ENCODE results near the gene CNIH2. TPM values are rescaled to one million over a fixed set of nuclear protein-coding genes. Genes with fewer than 3 reads are reported as not detected.

Gene CNIH2
- total RNA-seq, 2 experiments from 2014 or later: 0.96 to 2.0 TPM

DNA sequence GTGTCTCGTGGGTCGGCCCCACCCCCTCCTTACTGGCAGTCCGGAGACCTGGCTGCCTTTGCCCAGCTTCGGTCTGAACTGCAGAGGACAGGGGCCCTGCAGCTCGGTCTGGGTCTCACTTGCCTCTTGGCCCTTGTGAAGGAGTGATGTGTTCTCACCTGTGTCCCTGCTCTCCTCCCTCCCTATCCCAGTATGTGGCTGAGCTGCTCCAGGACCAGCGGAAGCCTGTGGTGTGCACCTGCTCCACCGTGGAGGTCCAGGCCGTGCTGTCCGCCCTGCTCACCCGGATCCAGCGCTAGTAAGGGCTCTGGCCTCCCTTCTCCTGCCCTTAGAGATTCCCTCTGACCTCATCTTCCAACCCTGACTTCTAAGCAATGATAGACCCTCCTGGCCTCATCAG is 45.2 kb upstream of the CNIH2 start:
- intact Hi-C loops (cut with micrococcal nuclease): no loop called here
- Mint-ChIP-seq H3K27ac (no peak overlapping the region), H3K9me3 (no peaks in the 10 kb centered on the region), H3K4me3 (no peak overlapping the region), H3K4me1 (ENCODE audit: low read depth) (no peaks in the 10 kb centered on the region), H3K36me3 (ENCODE audit: low read depth) (peaks cover 22% of the 10 kb centered on the region), H3K27me3 (no peaks in the 10 kb centered on the region)
- DNase-seq (no peak), ATAC-seq (no peak)
- TF ChIP-seq, protein P1, sequence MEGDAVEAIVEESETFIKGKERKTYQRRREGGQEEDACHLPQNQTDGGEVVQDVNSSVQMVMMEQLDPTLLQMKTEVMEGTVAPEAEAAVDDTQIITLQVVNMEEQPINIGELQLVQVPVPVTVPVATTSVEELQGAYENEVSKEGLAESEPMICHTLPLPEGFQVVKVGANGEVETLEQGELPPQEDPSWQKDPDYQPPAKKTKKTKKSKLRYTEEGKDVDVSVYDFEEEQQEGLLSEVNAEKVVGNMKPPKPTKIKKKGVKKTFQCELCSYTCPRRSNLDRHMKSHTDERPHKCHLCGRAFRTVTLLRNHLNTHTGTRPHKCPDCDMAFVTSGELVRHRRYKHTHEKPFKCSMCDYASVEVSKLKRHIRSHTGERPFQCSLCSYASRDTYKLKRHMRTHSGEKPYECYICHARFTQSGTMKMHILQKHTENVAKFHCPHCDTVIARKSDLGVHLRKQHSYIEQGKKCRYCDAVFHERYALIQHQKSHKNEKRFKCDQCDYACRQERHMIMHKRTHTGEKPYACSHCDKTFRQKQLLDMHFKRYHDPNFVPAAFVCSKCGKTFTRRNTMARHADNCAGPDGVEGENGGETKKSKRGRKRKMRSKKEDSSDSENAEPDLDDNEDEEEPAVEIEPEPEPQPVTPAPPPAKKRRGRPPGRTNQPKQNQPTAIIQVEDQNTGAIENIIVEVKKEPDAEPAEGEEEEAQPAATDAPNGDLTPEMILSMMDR (IDR thresholded peaks at IDR 0.05): no peak
- CTCF ChIA-PET: no interaction called here
- POLR2A ChIA-PET: no interaction called here

DNA sequence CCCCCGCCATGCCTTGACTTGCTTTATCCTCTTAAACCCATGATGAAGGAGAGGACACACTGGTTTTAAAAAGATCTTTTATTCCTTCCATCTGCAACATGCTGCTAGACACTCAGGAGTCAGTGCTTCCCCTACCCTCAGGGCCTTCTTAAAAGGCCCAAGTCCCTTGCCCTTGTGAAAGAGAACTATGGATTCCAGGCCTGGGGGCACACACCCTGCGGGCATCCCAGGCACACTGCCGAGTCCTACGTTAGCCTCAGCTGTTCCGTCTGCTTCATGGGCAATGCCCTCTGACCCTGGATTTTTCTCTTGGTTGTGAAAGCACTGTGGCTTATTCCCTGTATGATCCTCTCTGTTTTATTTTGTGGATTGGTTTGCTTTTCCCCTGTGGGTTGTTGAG is 44.7 kb upstream of the CNIH2 start:
- Mint-ChIP-seq H3K27ac (no peak overlapping the region), H3K4me3 (no peak overlapping the region), H3K9me3 (no peaks in the 10 kb centered on the region), H3K36me3 (ENCODE audit: low read depth) (peaks cover 22% of the 10 kb centered on the region), H3K27me3 (no peaks in the 10 kb centered on the region), H3K4me1 (ENCODE audit: low read depth) (no peaks in the 10 kb centered on the region)
- DNase-seq (no peak), ATAC-seq (no peak)
- ChIA-PET CTCF (no interaction called here), POLR2A (interaction anchor here (0.7 to 1.2 kb wide), 4 partner anchors 9 to 1979 kb away, joined by 3 read pairs; no protein-coding TSS in a partner anchor)
- intact Hi-C loops (cut with micrococcal nuclease): no loop called here
- TF ChIP-seq, protein P1 (IDR thresholded peaks at IDR 0.05): no peak

DNA sequence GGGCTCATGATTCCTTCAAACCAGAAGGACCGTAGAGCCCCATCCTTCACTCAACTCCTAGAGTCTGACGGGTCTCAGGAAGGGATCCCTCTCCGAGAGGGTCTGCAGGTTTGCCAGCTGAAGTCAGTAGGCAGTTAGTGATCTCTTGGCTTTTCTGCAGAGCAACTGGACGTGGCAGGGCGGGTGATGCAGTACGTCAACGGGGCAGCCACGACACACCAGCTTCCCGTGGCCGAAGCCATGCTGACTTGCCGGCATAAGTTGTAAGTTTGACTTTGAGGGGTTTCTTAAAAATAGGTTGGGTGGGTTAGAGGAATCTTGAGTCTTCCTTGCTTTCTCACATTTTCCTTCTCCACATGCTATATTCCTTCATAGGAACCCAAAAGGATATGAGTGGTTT is 42.8 kb upstream of the CNIH2 start:
- intact Hi-C loops (cut with micrococcal nuclease): no loop called here
- Mint-ChIP-seq H3K4me3 (no peak overlapping the region), H3K27me3 (no peaks in the 10 kb centered on the region), H3K4me1 (ENCODE audit: low read depth) (no peaks in the 10 kb centered on the region), H3K36me3 (ENCODE audit: low read depth) (peaks cover 17% of the 10 kb centered on the region), H3K9me3 (no peaks in the 10 kb centered on the region), H3K27ac (no peak overlapping the region)
- POLR2A ChIA-PET: interaction anchor here (1.0 kb wide), 1 partner anchor 16 kb away, joined by 4 read pairs; no protein-coding TSS in a partner anchor
- DNase-seq (no peak), ATAC-seq (no peak)
- CTCF ChIA-PET: interaction anchor here (0.8 to 1.3 kb wide), 4 partner anchors 23 to 213 kb away, joined by 3 read pairs; no protein-coding TSS in a partner anchor
- TF ChIP-seq, protein P1 (IDR thresholded peaks at IDR 0.05): no peak

DNA sequence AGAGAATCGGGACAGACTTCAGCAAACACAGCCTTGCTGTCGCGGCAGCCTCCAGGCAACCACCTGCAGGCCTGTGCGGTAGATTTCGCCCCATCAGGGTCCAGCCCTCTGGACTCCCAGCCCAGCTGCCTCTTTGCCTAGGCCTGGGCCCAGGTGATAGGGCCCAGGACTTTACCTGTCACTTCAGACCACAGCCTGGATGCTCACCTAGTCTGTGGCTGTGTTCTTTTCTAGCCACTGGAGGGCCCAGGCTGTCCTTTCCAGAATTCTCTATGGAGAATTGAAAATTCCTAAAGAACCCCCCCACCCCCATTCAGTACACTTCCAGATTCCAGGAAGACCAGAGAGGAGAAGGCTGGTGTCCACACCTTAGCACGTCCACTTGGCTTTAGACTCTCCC is 40.1 kb upstream of the CNIH2 start:
- Mint-ChIP-seq H3K27ac (peak overlapping the region; percentile 13), H3K36me3 (ENCODE audit: low read depth) (peaks cover 10% of the 10 kb centered on the region), H3K9me3 (no peaks in the 10 kb centered on the region), H3K27me3 (no peaks in the 10 kb centered on the region), H3K4me3 (no peak overlapping the region), H3K4me1 (ENCODE audit: low read depth) (no peaks in the 10 kb centered on the region)
- no peak for DNase-seq
- no peak for ATAC-seq
- intact Hi-C loops (cut with micrococcal nuclease): no loop called here
- ChIA-PET POLR2A (no interaction called here), CTCF (interaction anchor here (1.4 kb wide), 1 partner anchor 16 kb away, joined by 4 read pairs; no protein-coding TSS in a partner anchor)
- TF ChIP-seq, protein P1 (IDR thresholded peaks at IDR 0.05): no peak

DNA sequence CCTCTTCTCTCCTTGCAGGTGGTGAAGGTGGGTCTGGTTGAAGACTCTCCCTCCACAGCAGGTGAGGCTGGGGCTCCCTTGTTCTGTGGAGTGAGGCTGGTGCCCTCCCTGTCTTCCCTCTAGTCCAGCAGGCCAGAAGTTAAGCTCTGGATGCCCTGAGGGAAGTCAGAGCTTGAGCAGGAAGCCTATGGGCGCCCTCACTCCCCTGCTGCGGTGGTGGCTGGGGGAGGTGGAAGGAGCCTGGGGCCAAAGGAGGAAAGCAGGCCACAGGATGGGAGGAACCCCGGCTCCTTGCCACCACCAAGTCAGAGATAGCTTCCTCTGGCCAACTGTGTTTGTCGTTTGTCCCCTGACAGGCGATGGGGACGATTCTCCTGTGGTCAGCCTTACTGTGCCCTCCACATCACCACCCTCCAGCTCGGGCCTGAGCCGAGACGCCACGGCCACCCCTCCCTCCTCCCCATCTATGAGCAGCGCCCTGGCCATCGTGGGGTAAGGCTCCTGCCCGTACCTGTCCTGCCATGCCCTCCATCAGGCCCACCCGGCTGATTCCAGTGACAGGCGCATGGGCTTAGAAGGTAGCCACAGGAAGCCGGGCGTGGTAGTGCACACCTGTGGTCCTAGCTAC is 39.1 kb upstream of the CNIH2 start:
- H3K9me3 Mint-ChIP-seq: no peaks in the 10 kb centered on the region
- TF ChIP-seq, protein P1 (IDR thresholded peaks at IDR 0.05): no peak
- ChIA-PET POLR2A (no interaction called here), CTCF (interaction anchor here (1.1 to 1.4 kb wide), 2 partner anchors 17 to 21 kb away, joined by 3 to 4 read pairs; no protein-coding TSS in a partner anchor)
- H3K4me1 Mint-ChIP-seq (ENCODE audit: low read depth): peaks cover 1% of the 10 kb centered on the region
- ATAC-seq (no peak), DNase-seq (no peak)
- peaks cover 10% of the 10 kb centered on the region for H3K36me3 Mint-ChIP-seq (ENCODE audit: low read depth)
- H3K27ac Mint-ChIP-seq: no peak overlapping the region
- no peak overlapping the region for H3K4me3 Mint-ChIP-seq
- H3K27me3 Mint-ChIP-seq: no peaks in the 10 kb centered on the region
- intact Hi-C loops (cut with micrococcal nuclease): no loop called here

All from activated CD8-positive, alpha-beta T cell treated with anti-CD3 and anti-CD28 coated beads for 36 hours (primary cell).